LoVo (cell line): ENCODE measurements around the gene NRF1.

Source experiments
- DNase-seq: peaks from one replicate; pipeline ENCODE4 v3.0.0-alpha.2; 2016; ENCODE audit warnings: low spot score

NRF1 gene

DNA sequence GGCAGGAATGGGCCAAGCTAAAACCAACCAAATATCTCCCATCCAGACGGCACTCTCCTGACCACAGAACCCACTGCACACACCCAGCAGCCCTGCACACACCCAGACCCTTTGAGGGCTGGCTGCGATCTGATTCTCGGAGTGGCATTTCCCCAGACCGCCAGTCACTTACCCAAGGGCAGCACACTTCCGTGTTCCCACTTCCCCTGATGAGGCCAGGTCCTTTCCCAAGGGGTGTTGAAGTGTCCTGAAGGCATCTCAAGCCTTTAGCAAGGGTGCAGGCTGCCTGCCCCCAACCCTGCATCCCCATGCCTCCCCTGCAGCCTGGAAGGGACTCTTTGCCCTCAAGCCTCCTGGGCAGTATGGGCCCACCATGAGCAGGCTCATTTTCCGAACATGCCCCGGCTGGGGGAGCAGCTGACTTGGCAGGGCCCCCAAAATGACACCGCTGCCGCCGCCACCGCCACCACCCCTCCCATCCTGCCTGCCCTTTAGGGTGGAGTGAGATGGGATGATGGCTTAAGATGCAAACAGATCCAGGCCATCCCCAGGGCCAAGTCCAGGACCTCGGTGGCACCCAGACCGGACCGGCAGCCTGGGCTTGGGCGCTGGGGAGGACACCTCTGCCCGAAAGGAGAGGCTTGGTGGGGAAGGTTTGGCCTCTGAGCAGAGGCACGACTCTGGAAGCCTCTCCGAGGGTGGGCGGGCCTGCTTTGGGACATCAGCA, 159.8 kb downstream of the NRF1 start:
- DNase-seq: no peak

GRCh38 chr7:129771928-129772479, 160.5 kb downstream of the NRF1 start:
- DNase-seq: no peak

DNA sequence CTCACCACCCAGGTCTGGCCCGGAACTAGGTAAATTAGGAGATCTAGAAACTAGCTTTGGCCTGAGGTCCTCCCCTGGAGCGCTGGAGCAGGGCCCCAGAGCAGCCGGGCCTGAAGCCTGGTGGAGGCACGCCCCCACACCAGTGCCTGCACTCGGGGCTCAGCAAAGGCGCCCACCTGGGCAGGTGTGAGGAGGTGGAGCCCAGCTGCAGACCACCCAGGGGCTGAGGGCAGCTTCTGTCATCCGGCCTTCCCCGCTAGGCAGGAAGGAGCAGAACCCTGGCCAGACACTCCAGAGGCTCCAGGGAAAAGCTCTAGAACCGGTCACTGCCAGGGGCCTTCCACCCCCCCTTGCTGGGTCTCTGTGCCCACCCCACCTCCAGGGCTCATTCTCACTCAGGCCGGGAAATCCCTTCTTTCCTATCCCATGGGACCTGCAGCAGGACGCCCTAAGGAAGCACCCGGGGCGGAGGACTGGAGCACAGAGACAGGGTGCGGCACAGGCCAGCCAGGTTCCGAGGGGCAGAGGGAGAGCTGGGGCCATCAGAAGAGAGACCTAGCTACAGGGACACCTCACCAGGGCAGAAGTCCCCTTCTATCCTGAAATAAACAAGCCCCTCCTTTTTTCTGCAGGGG, 161.2 kb downstream of the NRF1 start:
- DNase-seq: no peak

DNA sequence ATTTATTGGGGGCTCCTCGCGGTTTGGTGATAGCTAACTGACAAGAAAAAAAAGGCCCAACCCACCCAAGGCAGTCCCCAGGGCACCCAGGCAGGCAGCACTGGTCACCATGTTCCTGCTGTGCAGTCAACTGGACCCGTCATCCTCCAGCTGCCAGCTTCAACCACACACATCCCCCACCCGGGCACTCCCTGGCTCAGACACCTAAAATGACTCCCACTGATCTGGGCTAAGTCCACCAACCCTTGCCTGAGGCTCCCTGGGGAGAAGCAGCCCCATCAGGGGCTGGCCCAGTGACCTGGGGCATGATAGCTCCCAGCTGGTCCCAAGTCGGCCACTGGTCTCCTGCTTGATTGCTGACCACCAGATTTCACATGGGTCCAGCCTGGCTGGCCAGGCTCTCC, 161.8 kb downstream of the NRF1 start:
- DNase-seq: no peak

GRCh38 chr7:129773871-129774270, 162.4 kb downstream of the NRF1 start:
- DNase-seq: no peak

GRCh38 chr7:129774359-129774758, 162.8 kb downstream of the NRF1 start:
- DNase-seq: no peak

GRCh38 chr7:129774871-129775694, 163.6 kb downstream of the NRF1 start:
- DNase-seq: no peak

- DNase-seq: no peak
These were observed 164.3 kb downstream of the NRF1 start for GRCh38 chr7:129775695-129776361.

GRCh38 chr7:129776362-129776722, 164.8 kb downstream of the NRF1 start:
- no peak for DNase-seq

DNA sequence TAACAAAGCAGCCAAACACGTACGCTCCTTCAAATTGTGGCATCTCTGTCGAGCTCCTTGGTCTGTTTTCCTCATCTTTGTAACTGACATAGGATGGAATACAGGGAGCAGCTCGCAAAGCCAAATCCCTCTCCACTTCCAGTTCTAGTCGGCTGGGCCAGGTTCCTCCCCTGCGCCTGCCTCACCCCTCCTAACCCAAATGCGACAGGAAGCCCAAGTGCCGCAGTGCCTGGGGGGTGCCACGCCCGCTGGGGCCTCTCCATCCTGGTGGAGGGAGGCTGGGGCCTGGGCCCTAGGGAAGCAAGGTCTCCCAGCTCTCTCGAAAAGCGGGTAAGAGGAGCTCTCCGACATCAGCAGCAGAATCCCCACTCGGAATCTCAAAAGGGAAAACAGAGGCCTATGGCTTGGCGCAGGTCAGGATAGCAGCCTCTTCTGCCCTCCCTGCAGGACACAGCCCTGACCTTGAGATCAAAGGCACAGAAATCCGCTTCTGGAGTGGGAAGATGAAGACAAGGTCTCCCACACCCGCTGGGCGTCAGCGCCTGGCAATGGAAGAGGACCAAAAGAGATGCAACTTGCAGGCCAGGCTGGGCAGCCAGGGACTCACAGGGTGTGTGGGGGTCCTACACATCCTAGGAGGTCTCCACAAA, 165.8 kb downstream of the NRF1 start:
- no peak for DNase-seq

DNA sequence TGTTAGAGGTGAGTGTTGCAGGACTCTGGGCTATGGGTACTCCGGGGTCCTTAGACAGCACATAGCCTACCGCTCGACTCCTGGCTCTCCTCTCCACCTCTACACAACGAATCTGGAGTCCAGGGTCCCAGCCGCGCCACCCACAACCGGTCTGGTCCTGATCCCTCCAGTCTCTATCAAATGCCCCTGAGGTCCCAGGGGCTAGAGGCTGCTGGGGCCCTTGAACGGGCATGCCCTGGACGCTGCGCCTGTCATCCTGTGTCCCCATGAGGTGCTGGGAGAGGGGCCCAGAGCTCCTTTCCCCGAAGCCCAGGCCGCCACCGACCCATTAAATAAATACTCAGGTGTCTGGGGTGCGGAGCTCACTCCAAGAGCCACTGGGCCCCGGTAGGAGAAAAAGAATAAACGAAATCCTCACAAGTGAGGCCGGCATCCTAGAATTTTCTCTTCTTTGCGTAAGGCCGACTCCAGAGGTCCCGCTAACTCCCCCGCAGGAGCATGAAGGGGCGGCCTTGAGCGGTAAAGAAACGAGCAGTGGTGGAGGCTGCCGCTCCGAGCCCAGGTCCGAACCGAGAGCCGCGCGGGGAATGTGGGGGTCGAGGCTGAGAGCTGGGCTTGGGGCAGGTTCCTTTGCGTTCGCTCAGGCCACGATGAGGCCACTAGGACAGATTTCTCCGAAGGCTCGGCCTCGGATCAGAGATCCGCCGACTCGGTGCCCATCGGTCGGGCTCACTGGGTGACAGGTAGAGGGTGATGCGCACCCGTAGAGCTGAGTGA, 166.7 kb downstream of the NRF1 start:
- no peak for DNase-seq

DNA sequence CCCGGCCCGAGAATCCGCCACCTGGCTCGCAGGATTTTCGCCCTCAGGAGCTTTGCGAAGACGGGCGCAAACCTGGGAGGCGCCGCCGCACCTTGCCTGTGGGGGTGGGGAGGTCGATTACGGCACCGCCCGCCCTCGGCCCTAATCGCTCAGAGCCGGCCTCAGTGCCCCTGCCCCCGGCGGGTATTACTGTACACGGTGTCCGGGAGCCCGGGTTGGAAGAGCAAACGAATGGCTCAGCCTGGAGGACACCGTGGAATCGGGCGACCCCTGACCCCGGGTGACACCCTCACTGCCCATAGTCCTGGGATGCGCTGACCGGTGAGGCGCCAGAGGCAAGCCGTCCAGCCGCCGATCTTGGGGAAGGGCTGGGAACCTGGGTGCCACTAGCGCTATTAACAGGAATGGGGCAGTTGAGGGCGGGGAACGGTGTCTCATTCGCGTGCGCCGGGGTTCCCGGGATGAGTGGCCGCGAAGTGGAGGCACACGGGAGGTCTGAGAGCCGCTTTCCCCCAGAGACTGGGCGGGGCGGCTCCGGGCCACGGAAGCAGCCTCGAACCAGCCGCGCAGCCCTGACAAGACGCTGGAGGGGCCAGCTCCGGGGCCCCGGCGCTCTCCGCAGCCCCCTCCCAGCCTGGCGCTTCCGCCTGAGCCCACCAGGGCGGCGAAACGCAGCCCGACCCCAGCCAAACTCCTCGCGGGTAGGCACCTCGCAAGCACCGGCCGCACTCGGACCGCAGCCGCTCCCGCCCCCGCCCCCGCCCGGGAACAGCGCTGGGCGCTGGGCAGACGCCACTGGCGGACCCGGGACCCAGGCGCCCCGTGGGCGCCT, 167.5 kb downstream of the NRF1 start:
- peak; percentile 23 for DNase-seq

- peak; percentile 64 for DNase-seq
These were observed 168.2 kb downstream of the NRF1 start for GRCh38 chr7:129779602-129780256.

- peak; percentile 98 for DNase-seq
These were observed 168.9 kb downstream of the NRF1 start for GRCh38 chr7:129780257-129780973.

DNA sequence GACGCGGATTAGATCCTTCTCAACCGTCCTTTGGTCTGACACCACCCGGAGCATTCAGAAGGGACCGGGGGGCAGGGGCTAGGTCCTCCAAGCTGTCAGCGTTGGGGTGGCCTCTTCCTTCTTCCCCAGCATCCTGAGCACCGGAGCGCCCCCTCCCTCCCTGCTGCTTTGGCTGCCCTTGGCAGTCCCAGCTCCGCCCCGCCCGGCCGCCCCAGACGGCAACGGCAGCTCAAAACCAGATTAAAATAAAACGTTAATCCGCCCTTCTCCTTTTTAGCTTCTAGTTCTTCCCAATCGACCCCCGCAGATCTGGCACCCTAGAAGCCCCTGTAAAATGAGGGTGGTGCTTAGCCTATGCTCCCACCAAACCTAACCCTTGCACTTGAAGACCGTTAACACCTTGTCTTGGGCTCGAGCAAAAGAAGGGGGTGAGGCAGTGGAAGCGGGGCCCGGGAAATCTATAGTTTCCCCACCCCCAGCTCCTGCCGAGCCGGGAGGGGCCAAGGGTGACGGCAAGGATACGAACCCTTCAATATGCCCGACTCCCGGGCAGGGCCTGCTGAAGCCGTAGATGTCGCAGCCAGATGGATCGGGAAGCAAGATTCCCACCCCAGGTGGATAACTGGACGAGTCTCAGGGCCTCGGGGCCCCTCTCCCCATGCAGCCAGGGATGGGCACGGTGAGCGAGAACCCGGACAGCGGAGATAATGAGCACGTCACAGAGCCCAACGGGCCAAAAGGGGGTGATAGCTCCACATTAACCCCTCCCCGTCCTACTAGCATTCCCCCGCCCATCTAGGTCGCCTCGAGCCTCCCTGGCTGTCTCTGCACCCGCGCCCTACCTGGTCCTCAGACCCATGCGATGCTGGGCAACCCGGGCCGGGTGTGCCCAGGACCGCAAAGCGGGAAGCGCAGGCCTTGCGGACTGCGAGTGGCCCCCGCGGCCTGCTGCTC, 169.7 kb downstream of the NRF1 start:
- DNase-seq: peak; percentile 7

DNA sequence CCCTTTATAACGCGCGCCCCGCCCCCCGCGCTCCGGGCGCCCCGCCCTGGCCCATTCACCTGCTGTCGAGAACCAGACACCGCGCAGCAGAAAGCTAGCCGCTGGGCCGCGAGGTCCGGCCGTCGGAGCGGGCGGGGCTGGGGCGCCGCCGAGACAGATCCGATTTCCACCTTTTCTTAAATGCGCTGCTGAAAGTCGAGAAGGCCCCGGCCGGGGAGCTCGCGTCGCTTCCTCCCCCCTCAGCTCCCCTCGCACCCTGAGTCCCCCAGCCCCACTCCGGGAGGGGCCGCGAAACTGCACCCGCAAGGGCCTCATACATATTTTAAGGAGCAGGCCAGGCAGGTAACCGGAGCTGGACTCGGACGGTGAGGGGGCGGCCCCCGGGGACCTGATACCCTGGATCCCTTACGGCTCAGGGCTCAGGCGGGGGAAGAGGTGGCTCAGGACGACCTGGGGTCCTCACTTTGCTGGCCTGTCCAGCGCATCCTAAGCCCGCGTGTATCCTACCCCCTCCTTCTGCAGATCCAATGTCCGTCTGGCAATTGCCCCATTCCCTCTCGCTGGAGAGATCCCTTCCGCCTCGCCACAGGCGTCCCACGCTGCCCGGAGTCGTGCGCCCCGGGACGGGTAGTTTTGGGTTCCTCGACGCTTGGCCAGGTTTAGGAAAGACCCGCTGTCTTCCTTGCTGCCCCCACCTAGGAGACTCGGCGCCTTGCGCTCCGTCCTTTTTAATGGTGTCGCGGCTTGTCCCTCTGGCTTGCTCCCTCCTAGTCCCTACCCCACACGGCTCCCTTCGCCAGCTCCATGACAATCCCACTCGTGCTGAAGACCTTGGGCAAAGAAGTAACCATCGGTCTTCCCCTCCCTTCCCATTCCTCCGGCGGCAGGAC, 170.7 kb downstream of the NRF1 start:
- no peak for DNase-seq
